HCT116 (cell line): ENCODE measurements around the gene SIX4. TPM values are rescaled to one million over a fixed set of nuclear protein-coding genes. Genes with fewer than 3 reads are reported as not detected.

Source experiments
- ATAC-seq: fragments of 200-7000 bp; cut with Tn5 transposase; 2 replicates; pipeline ENCODE4 v1.9.1; 2020; ENCODE audit warnings: mild to moderate bottlenecking, moderate library complexity
- BruUV-seq: library from RNA; stranded (reverse); fragments of 400-500 nt; replicated peaks from 2 replicates; lab custom pipeline; 2021; lab: Mats Ljungman, UMichigan
- CTCF ChIA-PET: fragments of 300-600 bp; sonication (Branson Sonifier 250); formaldehyde crosslinking; loops from one replicate; lab custom pipeline; 2021; ENCODE audit warnings: antibody characterized with exemption; lab: Charles Lee
- POLR2A ChIA-PET: fragments of 300-600, 350-600 bp; sonication (Branson Sonifier 250); formaldehyde crosslinking; loops from one replicate; lab custom pipeline; 2021; ENCODE audit warnings: antibody characterized with exemption; lab: Charles Lee
- RAD21 ChIA-PET, 2 experiments: fragments of 300-600 bp; sonication (Branson Sonifier 250); formaldehyde crosslinking; loops; one replicate each; lab custom pipeline; 2023; ENCODE audit warnings: low total read pairs in 2 of 2; ENCODE audit not compliant: uncharacterized antibody in 2 of 2, unreplicated experiment in 2 of 2, low non-redundant PET in 1 of 2; lab: Charles Lee
- DNase-seq: peaks from one replicate; pipeline ENCODE4 v3.0.0-alpha.2; 2010; ENCODE audit warnings: low read depth, low spot score
- H2AFZ ChIP-seq: fragments of 200-600 bp; shearing (Covaris generic), sonication (generic); 2 replicates; pipeline ENCODE4 v1.6.1; 2017; ENCODE audit warnings: low read depth, mixed run types, mixed read lengths, antibody characterized with exemption, low read length; ENCODE audit not compliant: poor library complexity, severe bottlenecking
- H3K27ac ChIP-seq: 2 replicates; pipeline ENCODE4 v1.5.1; 2012; ENCODE audit warnings: low read depth, low read length
- H3K27me3 ChIP-seq: fragments of 200-600 bp; sonication (generic); 2 replicates; pipeline ENCODE4 v1.6.1; 2016; ENCODE audit warnings: mixed run types, low read length, mixed read lengths; ENCODE audit not compliant: insufficient read depth
- H3K36me3 ChIP-seq, 2 experiments: fragments of 200-500 bp in 1 of 2; fragments of 200-600 bp in 1 of 2; sonication (Bioruptor generic) in 1 of 2; sonication (generic) in 1 of 2; 2 replicates each; pipeline versions ENCODE4 v1.5.1 to v1.6.1; 2014 to 2016; ENCODE audit warnings: low read length in 2 of 2, inconsistent platforms in 1 of 2, mixed read lengths in 1 of 2, mixed run types in 1 of 2; ENCODE audit not compliant: insufficient read depth in 2 of 2, control insufficient read depth in 1 of 2
- H3K4me1 ChIP-seq, 2 experiments: fragments of 200-600 bp in 1 of 2; sonication (generic) in 1 of 2; 2 replicates each; pipeline versions ENCODE4 v1.5.1 to v1.6.1; 2012 to 2017; ENCODE audit warnings: low read length in 2 of 2, inconsistent platforms in 1 of 2, mild to moderate bottlenecking in 1 of 2, mixed read lengths in 1 of 2, mixed run types in 1 of 2, moderate library complexity in 1 of 2; ENCODE audit not compliant: insufficient read depth in 2 of 2, control insufficient read depth in 1 of 2
- H3K4me2 ChIP-seq: fragments of 200-600 bp; sonication (generic); 2 replicates; pipeline ENCODE4 v1.6.1; 2017; ENCODE audit warnings: mixed run types, low read length, mixed read lengths
- H3K4me3 ChIP-seq, 2 experiments: fragments of 200-600 bp in 1 of 2; sonication (generic) in 1 of 2; replicated peaks in 1 of 2; 2 replicates each; pipeline ENCODE4 v1.5.1; 2011 to 2016; ENCODE audit warnings: low read length in 2 of 2, control low read depth in 1 of 2, low read depth in 1 of 2, mild to moderate bottlenecking in 1 of 2, mixed read lengths in 1 of 2, mixed run types in 1 of 2
- H3K79me2 ChIP-seq: fragments of 200-600 bp; sonication (generic); 2 replicates; pipeline ENCODE4 v1.6.1; 2017; ENCODE audit warnings: mild to moderate bottlenecking, mixed run types, low read length, moderate library complexity, mixed read lengths; ENCODE audit not compliant: insufficient read depth
- H3K9ac ChIP-seq: fragments of 200-600 bp; sonication (generic); 2 replicates; pipeline ENCODE4 v1.6.1; 2016; ENCODE audit warnings: low read length, mixed read lengths
- H3K9me2 ChIP-seq: fragments of 200-600 bp; sonication (generic), shearing (Covaris generic); 2 replicates; pipeline ENCODE4 v1.6.1; 2017; ENCODE audit warnings: mixed run types, mild to moderate bottlenecking, moderate library complexity; ENCODE audit not compliant: insufficient read depth
- H3K9me3 ChIP-seq, 2 experiments: fragments of 200-500 bp in 1 of 2; fragments of 200-600 bp in 1 of 2; sonication (Bioruptor generic) in 1 of 2; sonication (generic) in 1 of 2; 2 replicates each; pipeline ENCODE4 v1.6.1; 2014 to 2017; ENCODE audit warnings: low read length in 2 of 2, mixed read lengths in 2 of 2, inconsistent platforms in 1 of 2, low read depth in 1 of 2, mild to moderate bottlenecking in 1 of 2, mixed run types in 1 of 2, moderate library complexity in 1 of 2; ENCODE audit not compliant: control insufficient read depth in 1 of 2, insufficient read depth in 1 of 2
- H4K20me1 ChIP-seq: fragments of 200-600 bp; sonication (generic), shearing (Covaris generic); 2 replicates; pipeline ENCODE4 v1.6.1; 2017; ENCODE audit warnings: mixed run types, mild to moderate bottlenecking, moderate library complexity; ENCODE audit not compliant: insufficient read depth
- CTCF ChIP-seq, 3 experiments: fragments of 200-600 bp in 1 of 3; sonication (generic) in 1 of 3; IDR thresholded peaks in 2 of 3; conservative IDR thresholded peaks in 1 of 3; 2 replicates each; pipeline ENCODE4 v1.5.1; 2012 to 2017; ENCODE audit warnings: low read depth in 2 of 3, low read length in 2 of 3, antibody characterized with exemption in 1 of 3, borderline replicate concordance in 1 of 3, control low read depth in 1 of 3, mild to moderate bottlenecking in 1 of 3, mixed read lengths in 1 of 3, mixed run types in 1 of 3, moderate library complexity in 1 of 3; ENCODE audit not compliant: insufficient read depth in 1 of 3
- EGR1 ChIP-seq: IDR thresholded peaks from 2 replicates; pipeline ENCODE4 v1.6.1; 2012; ENCODE audit warnings: low read depth
- ELF1 ChIP-seq: IDR thresholded peaks from 2 replicates; pipeline ENCODE4 v1.6.1; 2012; ENCODE audit warnings: low read depth, borderline replicate concordance
- EZH2 ChIP-seq: fragments of 200-600 bp; sonication (generic); IDR thresholded peaks from 2 replicates; pipeline ENCODE4 v1.6.1; 2017; ENCODE audit warnings: antibody characterized with exemption, mixed run types
- EZH2phosphoT487 ChIP-seq: fragments of 200-600 bp; IDR thresholded peaks from 2 replicates; pipeline ENCODE4 v1.6.1; 2018; ENCODE audit warnings: antibody characterized with exemption, borderline replicate concordance
- FOSL1 ChIP-seq: IDR thresholded peaks from 2 replicates; pipeline ENCODE4 v1.6.1; 2012; ENCODE audit warnings: low read depth
- POLR2A ChIP-seq: IDR thresholded peaks from 2 replicates; pipeline ENCODE4 v1.7.0; 2011; ENCODE audit warnings: borderline replicate concordance; ENCODE audit not compliant: insufficient read depth, insufficient read length; ENCODE audit errors: extremely low read depth
- POLR2AphosphoS5 ChIP-seq: IDR thresholded peaks from 2 replicates; pipeline ENCODE4 v1.6.1; 2011; ENCODE audit warnings: mild to moderate bottlenecking, low read depth, low read length, moderate library complexity
- RAD21 ChIP-seq: IDR thresholded peaks from 2 replicates; pipeline ENCODE4 v1.6.1; 2012; ENCODE audit warnings: low read depth, mild to moderate bottlenecking
- REST ChIP-seq: IDR thresholded peaks from 2 replicates; pipeline ENCODE4 v1.6.1; 2012; ENCODE audit warnings: low read depth
- ZFX ChIP-seq: fragments of 450-650 bp; IDR thresholded peaks from 2 replicates; pipeline ENCODE4 v1.6.1; 2017
- ZNF274 ChIP-seq: fragments of 200-500 bp; sonication (Bioruptor generic); IDR thresholded peaks from 2 replicates; pipeline ENCODE4 v1.6.1; 2014; ENCODE audit warnings: mild to moderate bottlenecking, low read depth, low read length, inconsistent platforms
- intact Hi-C: fragments of 100-400 bp; cut with micrococcal nuclease; formaldehyde crosslinking; loops from 2 replicates; pipeline ENCODE4 v1.10.0; 2022
- total RNA-seq: library from RNA; stranded (reverse); gene quantifications from one replicate; pipeline ENCODE4 v1.2.1, GENCODE V29; 2021; ENCODE audit not compliant: unreplicated experiment
- TF ChIP-seq, protein P1 (sequence below): IDR thresholded peaks from 2 replicates; pipeline ENCODE4 v1.6.1; 2012

Gene SIX4
- total RNA-seq, 1 experiment from 2014 or later: 24.5 TPM

GRCh38 chr14:60710494-60710893 is 13.7 kb downstream of the SIX4 start:
- intact Hi-C loops: no loop called here
- no peak for ATAC-seq
- TF ChIP-seq RAD21 (no peak), POLR2AphosphoS5 (no peak)
- TF ChIP-seq, protein P1, sequence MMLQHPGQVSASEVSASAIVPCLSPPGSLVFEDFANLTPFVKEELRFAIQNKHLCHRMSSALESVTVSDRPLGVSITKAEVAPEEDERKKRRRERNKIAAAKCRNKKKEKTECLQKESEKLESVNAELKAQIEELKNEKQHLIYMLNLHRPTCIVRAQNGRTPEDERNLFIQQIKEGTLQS: no peak

DNA sequence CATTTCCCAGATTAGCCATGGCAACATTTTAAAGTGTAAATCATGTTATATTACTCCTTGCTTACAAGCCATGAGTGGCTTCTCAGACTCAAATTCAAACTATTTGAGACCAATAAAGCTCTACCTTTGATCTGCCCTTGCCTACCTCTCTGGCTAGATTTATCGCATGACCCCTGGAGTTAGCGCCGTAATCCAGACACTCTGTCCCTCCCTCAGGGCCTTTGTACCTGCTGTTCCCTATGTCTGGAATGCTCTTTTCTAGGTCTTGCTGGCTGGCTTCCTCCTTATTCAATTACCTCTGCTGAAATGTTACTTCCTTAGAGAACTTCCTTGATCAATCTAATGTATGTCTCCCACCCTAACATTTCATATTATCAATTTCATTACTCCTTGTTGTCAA is 16.3 kb downstream of the SIX4 start:
- RAD21 ChIA-PET: no interaction called here

More at GRCh38 chr14:60710494-60710893, 13.7 kb downstream of the SIX4 start:
- ChIA-PET RAD21 (no interaction called here), CTCF (no interaction called here), POLR2A (no interaction called here)
- Histone ChIP-seq H3K4me2 (no peak overlapping the region), H3K36me3 (peaks cover 7 to 14% of the 10 kb centered on the region in 2 experiments; a peak in 2 of 4 replicates), H3K9me2 (no peaks in the 10 kb centered on the region), H3K4me3 (no peak overlapping the region), H3K27ac (no peak overlapping the region), H2AFZ (no peak overlapping the region), H3K4me1 (no peaks in the 10 kb centered on the region), H3K9ac (no peak overlapping the region), H3K79me2 (0 out of 2 replicates have a peak, but pooled peaks cover 10% of the 10 kb centered on the region), H3K27me3 (no peaks in the 10 kb centered on the region), H3K9me3 (no peaks in the 10 kb centered on the region), H4K20me1 (no peaks in the 10 kb centered on the region)
- DNase-seq: no peak
- no TSS peak for BruUV-seq

More for the DNA sequence above, 16.3 kb downstream of the SIX4 start:
- no peaks in the 10 kb centered on the region for H3K4me1 ChIP-seq
- peaks cover 0 to 2% of the 10 kb centered on the region in 2 experiments; a peak in 2 of 4 replicates for H3K36me3 ChIP-seq
- intact Hi-C loops: no loop called here
- DNase-seq (no peak), ATAC-seq (no peak)
- no peak overlapping the region for H3K4me2 ChIP-seq
- no peak for TF ChIP-seq EGR1
- no peak for TF ChIP-seq ELF1
- no peak for TF ChIP-seq ZNF274
- TF ChIP-seq RAD21: no peak
- TF ChIP-seq EZH2: no peak
- no peak for TF ChIP-seq POLR2A
- no peak for TF ChIP-seq EZH2phosphoT487
- no peak for TF ChIP-seq FOSL1
- TF ChIP-seq CTCF (IDR thresholded peaks at IDR 0.05 in 2 of 3, conservative IDR thresholded peaks at IDR 0.05 in 1 of 3; ENCODE audit: borderline replicate concordance in 1 of 3, insufficient read depth in 1 of 3, low read depth in 2 of 3, low read length in 2 of 3): no peak
- TF ChIP-seq ZFX: no peak
- no peak for TF ChIP-seq REST
- no peak overlapping the region for H3K9ac ChIP-seq
- H3K4me3 ChIP-seq: no peak overlapping the region
- H4K20me1 ChIP-seq: no peaks in the 10 kb centered on the region
- ChIA-PET CTCF (no interaction called here), POLR2A (no interaction called here)
- no peaks in the 10 kb centered on the region for H3K9me3 ChIP-seq
- no peak overlapping the region for H3K27ac ChIP-seq
- H3K9me2 ChIP-seq: no peaks in the 10 kb centered on the region
- no peak overlapping the region for H2AFZ ChIP-seq
- no TSS peak for BruUV-seq
- H3K79me2 ChIP-seq: 0 out of 2 replicates have a peak, but pooled peaks cover 3% of the 10 kb centered on the region
- no peaks in the 10 kb centered on the region for H3K27me3 ChIP-seq
